Muscle of arm (tissue), 12 donors: ENCODE measurements around the gene GGCT. TPM values are rescaled to one million over a fixed set of nuclear protein-coding genes. Genes with fewer than 3 reads are reported as not detected.
"Not testable (repeated sequence)": the region's sequence is repeated elsewhere in the genome, so short reads cannot be mapped to it uniquely, and the experiment has no call there.

Experiments used
- DNase-seq: peaks from one replicate; pipeline ENCODE4 v3.0.0-alpha.2; 2013
- polyA plus RNA-seq, 12 donors: library from polyadenylated mRNA; unstranded; fragments of 120-200 nt; gene quantifications; one replicate each; pipeline ENCODE4 v1.2.1, GENCODE V29; 2013; ENCODE audit not compliant: insufficient read length in 12 of 12

The GGCT gene
- polyA plus RNA-seq, 12 donors = 29.2 to 50.2 (median 40.7) TPM; not detected in 1

- no peak for DNase-seq
Observed at GRCh38 chr7:30485667-30486066, 19.0 kb downstream of the GGCT start.

GRCh38 chr7:30481416-30481815 is 23.2 kb downstream of the GGCT start:
- not testable (repeated sequence) for DNase-seq

- DNase-seq = no peak
Observed at GRCh38 chr7:30479202-30480120, 25.2 kb downstream of the GGCT start.

- DNase-seq = peak; percentile 80
Observed at GRCh38 chr7:30478349-30479201, 26.1 kb downstream of the GGCT start, which contains the start of gene NOD1. Gene NOD1 (minus strand): TSS chr7:30478784. CDS start chr7:30456921, 21,863 bp downstream.

- DNase-seq = no peak
Observed at GRCh38 chr7:30476459-30477145, 28.0 kb downstream of the GGCT start.

GRCh38 chr7:30475580-30475979 is 29.0 kb downstream of the GGCT start:
- DNase-seq = no peak

- DNase-seq = no peak
Observed at GRCh38 chr7:30474893-30475292, 29.7 kb downstream of the GGCT start.

- no peak for DNase-seq
Observed at GRCh38 chr7:30474485-30474884, 30.1 kb downstream of the GGCT start.

- no peak for DNase-seq
Observed at GRCh38 chr7:30473903-30474302, 30.7 kb downstream of the GGCT start.

- no peak for DNase-seq
Observed at GRCh38 chr7:30472784-30473775, 31.5 kb downstream of the GGCT start.

GRCh38 chr7:30472081-30472783 is 32.4 kb downstream of the GGCT start:
- no peak for DNase-seq

GRCh38 chr7:30471205-30471604 is 33.4 kb downstream of the GGCT start:
- DNase-seq = no peak

- peak; percentile 58 for DNase-seq
Observed at GRCh38 chr7:30470771-30471170, 33.9 kb downstream of the GGCT start.

GRCh38 chr7:30470163-30470770 is 34.4 kb downstream of the GGCT start:
- DNase-seq = no peak

- peak; percentile 68 for DNase-seq
Observed at GRCh38 chr7:30469303-30469702, 35.3 kb downstream of the GGCT start.

- no peak for DNase-seq
Observed at GRCh38 chr7:30468791-30469190, 35.8 kb downstream of the GGCT start.

- DNase-seq = no peak
Observed at GRCh38 chr7:30468041-30468440, 36.6 kb downstream of the GGCT start.

- no peak for DNase-seq
Observed at GRCh38 chr7:30467271-30467670, 37.4 kb downstream of the GGCT start.

- no peak for DNase-seq
Observed at GRCh38 chr7:30466266-30466665, 38.4 kb downstream of the GGCT start.

GRCh38 chr7:30465811-30466180 is 38.8 kb downstream of the GGCT start:
- no peak for DNase-seq
